GM12878 (cell line): Measurements from ENCODE around the gene ANKS1A. TPM values are rescaled to one million over a fixed set of nuclear protein-coding genes. Genes with fewer than 3 reads are reported as not detected.

Experiments used
- BCLAF1 ChIP-seq: fragments of 450-650 bp; IDR thresholded peaks from 2 replicates; pipeline ENCODE4 v1.6.1; 2017; ENCODE audit warnings: antibody characterized with exemption, mild to moderate bottlenecking, moderate library complexity
- GATAD2B ChIP-seq: fragments of 450-650 bp; conservative IDR thresholded peaks from 2 replicates; pipeline ENCODE4 v1.6.1; 2017; ENCODE audit warnings: low read depth, mild to moderate bottlenecking, moderate library complexity
- SUZ12 ChIP-seq: fragments of 200-600 bp; sonication (generic); IDR thresholded peaks from one replicate; pipeline ENCODE4 v1.6.1; 2018; ENCODE audit warnings: antibody characterized with exemption, mild to moderate bottlenecking; ENCODE audit not compliant: unreplicated experiment
- ZNF592 ChIP-seq: fragments of 450-650 bp; IDR thresholded peaks from 2 replicates; pipeline ENCODE4 v1.6.1; 2017; ENCODE audit warnings: mild to moderate bottlenecking, moderate library complexity
- ZNF687 ChIP-seq: fragments of 450-650 bp; IDR thresholded peaks from 2 replicates; pipeline ENCODE4 v1.6.1; 2017; ENCODE audit warnings: mild to moderate bottlenecking, moderate library complexity
- polyA plus RNA-seq, 11 experiments: library from polyadenylated mRNA; depleted of rRNA in 4 of 11; unstranded in 6 of 11; stranded (reverse) in 5 of 11; fragments of >200 nt; fragmentation: Nextera tagmentation in 4 of 11; fragmentation: Illumina TruSeq in 1 of 11; extraction: Ambion mirVana in 4 of 11; extraction: Trizol in 1 of 11; gene quantifications; 1 replicate in 1 of 11; 2 replicates in 10 of 11; pipeline versions ENCODE4 v1.2.1 to v1.2.3, GENCODE V29; 2011 to 2016; ENCODE audit warnings: inconsistent platforms in 2 of 11, missing spikeins in 2 of 11, low read depth in 1 of 11
- total RNA-seq, 4 experiments: library from RNA; depleted of rRNA in 3 of 4; stranded (reverse); fragments of >200 nt in 3 of 4; fragmentation: Illumina TruSeq in 1 of 4; extraction: Trizol in 1 of 4; gene quantifications; 2 replicates each; pipeline versions ENCODE4 v1.2.1 to v1.2.3, GENCODE V29; 2013 to 2021

The ANKS1A gene
- total and polyA plus RNA-seq, 10 of the 15 experiments (the other 5 are each of a cell fraction or from before 2014, with no cell fraction given): 0.60 to 7.0 (median 3.0) TPM

- TF ChIP-seq ZNF592 (no peak), GATAD2B (no peak), BCLAF1 (no peak), ZNF687 (no peak), SUZ12 (no peak)
Observed at GRCh38 chr6:34865107-34865506, 23.9 kb upstream of the ANKS1A start (continued).
